ENCODE data around the gene TMEM79.

The TMEM79 gene

GRCh38 chr1:156284112-156284511, at the start of gene TMEM79:
Gene TMEM79, plus strand, starts transcription at chr1:156284325. Its CDS starts 902 bp downstream, at chr1:156285227.
- DNase-seq (ENCODE audit: low read depth in 3 of 3) = no peak

- DNase-seq (ENCODE audit: low read depth in 3 of 3) = no peak
Observed at GRCh38 chr1:156236164-156236563, 48.0 kb upstream of the TMEM79 start.

- DNase-seq (ENCODE audit: low read depth in 3 of 3) = no peak
Observed at GRCh38 chr1:156238248-156238647, 45.9 kb upstream of the TMEM79 start.

GRCh38 chr1:156241311-156241811, 42.8 kb upstream of the TMEM79 start:
- no peak for DNase-seq (ENCODE audit: low read depth in 3 of 3)

GRCh38 chr1:156241926-156242325, 42.2 kb upstream of the TMEM79 start, which contains the start of gene BGLAP:
Gene BGLAP, plus strand, starts transcription at chr1:156242184. Its CDS starts 48 bp downstream, at chr1:156242232.
- DNase-seq (ENCODE audit: low read depth in 3 of 3) = no peak

GRCh38 chr1:156242738-156243137, 41.4 kb upstream of the TMEM79 start:
- DNase-seq (ENCODE audit: low read depth in 3 of 3) = no peak

- no peak for DNase-seq (ENCODE audit: low read depth in 3 of 3)
Observed at GRCh38 chr1:156244126-156244525, 40.0 kb upstream of the TMEM79 start.

GRCh38 chr1:156244712-156245111, 39.4 kb upstream of the TMEM79 start:
- no peak for DNase-seq (ENCODE audit: low read depth in 3 of 3)

- DNase-seq (ENCODE audit: low read depth in 3 of 3) = no peak
Observed at GRCh38 chr1:156245451-156246232, 38.5 kb upstream of the TMEM79 start.

GRCh38 chr1:156246241-156246780, 37.8 kb upstream of the TMEM79 start:
- no peak for DNase-seq (ENCODE audit: low read depth in 3 of 3)

- no peak for DNase-seq (ENCODE audit: low read depth in 3 of 3)
Observed at GRCh38 chr1:156246781-156247459, 37.2 kb upstream of the TMEM79 start.

- no peak for DNase-seq (ENCODE audit: low read depth in 3 of 3)
Observed at GRCh38 chr1:156247460-156248322, 36.4 kb upstream of the TMEM79 start, which contains the start of gene PAQR6. Gene PAQR6, minus strand, starts transcription at chr1:156248056. Its CDS starts 1,325 bp downstream, at chr1:156246731.

- no peak for DNase-seq (ENCODE audit: low read depth in 3 of 3)
Observed at GRCh38 chr1:156248323-156248683, 35.8 kb upstream of the TMEM79 start.

- DNase-seq (ENCODE audit: low read depth in 3 of 3) = no peak
Observed at GRCh38 chr1:156249593-156249992, 34.5 kb upstream of the TMEM79 start.

- DNase-seq (ENCODE audit: low read depth in 3 of 3) = no peak
Observed at GRCh38 chr1:156251527-156251926, 32.6 kb upstream of the TMEM79 start.

- DNase-seq (ENCODE audit: low read depth in 3 of 3) = no peak
Observed at GRCh38 chr1:156253634-156254033, 30.5 kb upstream of the TMEM79 start.

- no peak for DNase-seq (ENCODE audit: low read depth in 3 of 3)
Observed at GRCh38 chr1:156257711-156258110, 26.4 kb upstream of the TMEM79 start.

GRCh38 chr1:156258859-156259258, 25.3 kb upstream of the TMEM79 start:
- no peak for DNase-seq (ENCODE audit: low read depth in 3 of 3)

- no peak for DNase-seq (ENCODE audit: low read depth in 3 of 3)
Observed at GRCh38 chr1:156259805-156260204, 24.3 kb upstream of the TMEM79 start.

- DNase-seq (ENCODE audit: low read depth in 3 of 3) = no peak
Observed at GRCh38 chr1:156260896-156261295, 23.2 kb upstream of the TMEM79 start.

GRCh38 chr1:156262461-156263287, 21.5 kb upstream of the TMEM79 start:
- no peak for DNase-seq (ENCODE audit: low read depth in 3 of 3)
